HG02885 (cell line): Measurements from ENCODE around the gene PPP2R1B.

Source experiments
- ATAC-seq: cut with Tn5 transposase; IDR thresholded peaks from one replicate; pipeline ENCODE4 v1.9.1; 2021; ENCODE audit warnings: mild to moderate bottlenecking; ENCODE audit not compliant: unreplicated experiment, poor library complexity

The PPP2R1B gene

GRCh38 chr11:111759376-111759775 is 6.8 kb downstream of the PPP2R1B start:
- ATAC-seq, result no peak

- no peak for ATAC-seq
Observed at GRCh38 chr11:111756097-111756496, 10.1 kb downstream of the PPP2R1B start.

GRCh38 chr11:111749646-111750045 is 16.5 kb downstream of the PPP2R1B start:
- ATAC-seq, result no peak

GRCh38 chr11:111748035-111748804 is 18.0 kb downstream of the PPP2R1B start:
- ATAC-seq, result no peak

- ATAC-seq, result no peak
Observed at GRCh38 chr11:111745719-111746504, 20.3 kb downstream of the PPP2R1B start.

GRCh38 chr11:111743700-111744099 is 22.5 kb downstream of the PPP2R1B start:
- ATAC-seq, result no peak

- no peak for ATAC-seq
Observed at GRCh38 chr11:111741751-111742150, 24.4 kb downstream of the PPP2R1B start.

- ATAC-seq, result no peak
Observed at GRCh38 chr11:111739299-111739698, 26.9 kb downstream of the PPP2R1B start.

- ATAC-seq, result no peak
Observed at GRCh38 chr11:111737444-111738210, 28.6 kb downstream of the PPP2R1B start.

GRCh38 chr11:111736621-111737443 is 29.4 kb downstream of the PPP2R1B start:
- no peak for ATAC-seq

GRCh38 chr11:111736181-111736590 is 30.0 kb downstream of the PPP2R1B start:
- ATAC-seq, result no peak

GRCh38 chr11:111735262-111736116 is 30.7 kb downstream of the PPP2R1B start:
- no peak for ATAC-seq

- no peak for ATAC-seq
Observed at GRCh38 chr11:111734954-111735261, 31.3 kb downstream of the PPP2R1B start.

- no peak for ATAC-seq
Observed at GRCh38 chr11:111734101-111734953, 31.9 kb downstream of the PPP2R1B start.

- ATAC-seq, result no peak
Observed at GRCh38 chr11:111733611-111734088, 32.5 kb downstream of the PPP2R1B start.

GRCh38 chr11:111733016-111733415 is 33.2 kb downstream of the PPP2R1B start:
- ATAC-seq, result no peak

GRCh38 chr11:111731821-111732220 is 34.4 kb downstream of the PPP2R1B start:
- ATAC-seq, result no peak

GRCh38 chr11:111730871-111731591 is 35.2 kb downstream of the PPP2R1B start:
- no peak for ATAC-seq
